Cardiac muscle cell (in vitro differentiated cells and primary cell): ENCODE measurements around the gene EXOSC9. TPM values are rescaled to one million over a fixed set of nuclear protein-coding genes. Genes with fewer than 3 reads are reported as not detected.
A peak's percentile ranks its signal among the peaks of the same experiment; 100 is the strongest.

ENCODE experiments used
- DNase-seq, 2 donors: peaks; one replicate each; pipeline versions ENCODE4 v3.0.0 to v3.0.0-alpha.2; 2010 to 2017; ENCODE audit warnings: low read depth in 1 of 2, low spot score in 1 of 2
- H3K27ac ChIP-seq: fragments of 200-600 bp; sonication (generic); 2 replicates; pipeline ENCODE4 v1.5.1; 2016
- H3K27me3 ChIP-seq: fragments of 200-600 bp; sonication (generic); 2 replicates; pipeline ENCODE4 v1.6.0; 2016; ENCODE audit warnings: control low read depth
- H3K36me3 ChIP-seq: fragments of 200-600 bp; sonication (generic); 2 replicates; pipeline ENCODE4 v1.5.1; 2016; ENCODE audit warnings: control low read depth
- H3K4me1 ChIP-seq: fragments of 200-600 bp; sonication (generic); 2 replicates; pipeline ENCODE4 v1.8.1; 2017; ENCODE audit warnings: low read depth, mild to moderate bottlenecking, mixed run types
- H3K4me3 ChIP-seq: fragments of 200-600 bp; sonication (generic); 2 replicates; pipeline ENCODE4 v1.5.1; 2016; ENCODE audit warnings: mild to moderate bottlenecking
- H3K9me3 ChIP-seq: fragments of 200-600 bp; sonication (generic); 2 replicates; pipeline ENCODE4 v1.5.1; 2017; ENCODE audit warnings: low read depth, mild to moderate bottlenecking, control low read depth
- CTCF ChIP-seq: IDR thresholded peaks from 2 replicates; pipeline ENCODE4 v1.5.1; 2012; ENCODE audit warnings: low read depth, mild to moderate bottlenecking, low read length
- polyA plus RNA-seq: library from polyadenylated mRNA; unstranded; fragments of >200 nt; fragmentation: Nextera tagmentation; extraction: Ambion mirVana; gene quantifications from 2 replicates; pipeline ENCODE4 v1.2.1, GENCODE V29; 2016
- total RNA-seq: library from RNA; depleted of rRNA; stranded (reverse); fragments of >200 nt; gene quantifications from 2 replicates; pipeline ENCODE4 v1.2.3, GENCODE V29; 2016

EXOSC9 gene
- total and polyA plus RNA-seq, 2 experiments from 2014 or later, result 29.1 to 33.0 TPM

GRCh38 chr4:121771869-121772268 lies 29.3 kb upstream of the EXOSC9 start:
- peaks cover 54% of the 10 kb centered on the region for H3K27me3 ChIP-seq
- H3K4me1 ChIP-seq, result no peaks in the 10 kb centered on the region
- DNase-seq, result no peak
- H3K4me3 ChIP-seq, result no peak overlapping the region
- TF ChIP-seq CTCF, result no peak
- H3K9me3 ChIP-seq, result no peaks in the 10 kb centered on the region
- no peaks in the 10 kb centered on the region for H3K36me3 ChIP-seq
- H3K27ac ChIP-seq, result no peak overlapping the region

- Histone ChIP-seq H3K9me3 (no peaks in the 10 kb centered on the region), H3K4me3 (no peak overlapping the region), H3K27ac (no peak overlapping the region), H3K36me3 (no peaks in the 10 kb centered on the region), H3K27me3 (peaks cover 34% of the 10 kb centered on the region), H3K4me1 (no peaks in the 10 kb centered on the region)
- DNase-seq, result no peak
- no peak for TF ChIP-seq CTCF
Measured at GRCh38 chr4:121773883-121774282, 27.2 kb upstream of the EXOSC9 start.

DNA sequence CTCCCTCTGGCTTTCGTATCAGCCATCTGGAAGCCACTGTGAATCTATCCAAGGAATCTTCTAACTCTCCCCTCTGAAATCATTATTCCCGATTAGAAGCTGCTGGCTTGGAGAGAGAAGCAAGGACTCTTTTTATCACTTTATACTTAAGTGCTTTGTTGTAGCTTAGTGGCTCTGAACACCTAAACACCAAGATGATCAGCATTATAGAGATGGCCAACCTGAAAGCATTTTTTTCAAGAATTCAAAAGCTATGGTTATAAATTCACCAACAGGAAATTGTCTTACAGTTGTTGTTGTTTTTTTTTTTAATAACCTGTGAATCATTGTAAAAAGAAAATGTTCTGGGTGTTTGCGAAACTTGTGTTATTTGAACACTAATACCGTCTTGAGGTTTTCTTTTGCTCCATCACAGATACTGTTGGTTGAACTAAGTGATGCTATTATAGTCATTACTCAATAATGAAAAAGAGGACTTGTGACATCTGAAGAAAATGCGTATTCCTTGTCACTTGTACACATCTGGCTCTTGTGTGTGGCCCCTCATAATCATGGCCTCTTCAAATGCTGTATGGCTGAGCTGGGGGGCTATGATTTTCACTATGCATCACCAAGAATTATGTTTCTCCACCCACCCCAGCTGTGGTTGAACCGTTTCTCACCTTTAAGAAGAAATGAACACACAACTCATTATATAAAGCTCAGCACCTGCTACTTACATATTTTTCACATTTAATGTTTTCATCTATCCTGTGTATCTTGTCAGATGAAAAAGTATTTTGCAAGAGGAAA lies 24.3 kb upstream of the EXOSC9 start:
- peaks cover 9% of the 10 kb centered on the region for H3K27me3 ChIP-seq
- DNase-seq, result no peak
- no peak for TF ChIP-seq CTCF
- H3K36me3 ChIP-seq, result no peaks in the 10 kb centered on the region
- no peaks in the 10 kb centered on the region for H3K4me1 ChIP-seq
- no peak overlapping the region for H3K27ac ChIP-seq
- no peaks in the 10 kb centered on the region for H3K9me3 ChIP-seq
- H3K4me3 ChIP-seq, result no peak overlapping the region

DNA sequence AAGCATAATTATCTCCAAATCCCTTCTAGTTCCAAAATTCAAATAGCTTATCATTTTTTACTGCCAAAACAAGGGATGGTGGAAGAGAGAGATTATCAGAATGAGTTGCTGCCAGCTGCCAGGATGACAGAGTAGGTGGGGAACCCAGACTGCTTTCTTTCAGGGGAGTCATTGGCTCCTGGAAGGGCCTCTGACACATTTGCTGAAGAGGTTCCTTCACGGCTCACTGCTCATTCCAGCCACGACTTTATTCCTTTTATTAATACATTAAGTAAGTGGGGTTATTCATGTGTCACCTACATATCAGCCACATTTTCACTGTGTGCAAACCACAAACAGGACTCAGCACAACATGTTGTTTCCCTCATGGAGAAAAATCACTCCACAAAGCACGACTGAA lies 23.5 kb upstream of the EXOSC9 start:
- H3K4me3 ChIP-seq, result no peak overlapping the region
- no peak overlapping the region for H3K27ac ChIP-seq
- no peaks in the 10 kb centered on the region for H3K9me3 ChIP-seq
- DNase-seq, result no peak
- H3K27me3 ChIP-seq, result peaks cover 4% of the 10 kb centered on the region
- H3K4me1 ChIP-seq, result no peaks in the 10 kb centered on the region
- no peak for TF ChIP-seq CTCF
- H3K36me3 ChIP-seq, result no peaks in the 10 kb centered on the region

DNA sequence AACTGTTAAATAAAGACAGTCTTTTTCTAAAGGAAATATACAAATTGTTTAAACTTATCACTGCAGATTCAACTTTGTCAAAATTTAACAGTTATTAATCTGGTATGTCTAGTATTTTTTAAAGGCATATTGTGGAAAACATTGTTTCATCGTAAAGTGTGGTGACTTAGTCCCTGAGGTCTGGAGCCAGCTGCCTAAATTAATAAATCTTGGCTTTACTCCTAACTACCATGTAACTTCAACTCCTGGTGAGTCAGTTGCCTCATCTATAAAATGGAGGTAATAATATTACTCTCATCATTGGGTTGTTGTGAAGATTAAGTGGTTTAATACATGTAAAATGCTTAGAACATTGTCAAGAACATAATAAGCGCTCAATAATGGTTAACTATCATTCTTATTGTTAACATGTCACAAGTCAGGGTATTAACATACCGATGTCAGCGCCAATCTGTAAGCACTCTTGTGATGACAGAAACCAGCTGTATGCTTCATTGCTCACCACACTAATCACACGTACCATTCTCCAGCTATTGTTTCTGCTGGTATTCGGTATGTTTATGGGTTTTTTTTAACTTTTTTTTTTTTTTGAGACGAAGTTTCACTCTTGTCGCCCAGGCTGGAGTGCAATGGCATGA lies 22.0 kb upstream of the EXOSC9 start:
- Histone ChIP-seq H3K4me1 (no peaks in the 10 kb centered on the region), H3K9me3 (no peaks in the 10 kb centered on the region), H3K4me3 (no peak overlapping the region), H3K36me3 (no peaks in the 10 kb centered on the region), H3K27me3 (peaks cover 4% of the 10 kb centered on the region), H3K27ac (no peak overlapping the region)
- no peak for TF ChIP-seq CTCF
- peak in 1 of 2 donors; percentile 83 for DNase-seq
